Measurements from ENCODE around the gene ARL15.

Gene ARL15

GRCh38 chr5:54022223-54022622, 288.1 kb downstream of the ARL15 start:
- no peak for DNase-seq (ENCODE audit: low read depth)

GRCh38 chr5:54021431-54022164, 288.8 kb downstream of the ARL15 start:
- no peak for DNase-seq (ENCODE audit: low read depth)

- no peak for DNase-seq (ENCODE audit: low read depth)
Observed at GRCh38 chr5:54018438-54018837, 291.9 kb downstream of the ARL15 start.

GRCh38 chr5:54017580-54017979, 292.8 kb downstream of the ARL15 start:
- DNase-seq (ENCODE audit: low read depth) = no peak

- DNase-seq (ENCODE audit: low read depth) = peak; percentile 92
Observed at GRCh38 chr5:54013556-54014194, 296.7 kb downstream of the ARL15 start.

GRCh38 chr5:54009828-54010227, 300.5 kb downstream of the ARL15 start:
- no peak for DNase-seq (ENCODE audit: low read depth)

GRCh38 chr5:54009357-54009756, 301.0 kb downstream of the ARL15 start:
- DNase-seq (ENCODE audit: low read depth) = no peak

GRCh38 chr5:54007827-54008777, 302.3 kb downstream of the ARL15 start:
- no peak for DNase-seq (ENCODE audit: low read depth)

- no peak for DNase-seq (ENCODE audit: low read depth)
Observed at GRCh38 chr5:54004697-54005096, 305.7 kb downstream of the ARL15 start.

- no peak for DNase-seq (ENCODE audit: low read depth)
Observed at GRCh38 chr5:54002779-54003178, 307.6 kb downstream of the ARL15 start.

- DNase-seq (ENCODE audit: low read depth) = peak; percentile 24
Observed at GRCh38 chr5:54001976-54002775, 308.2 kb downstream of the ARL15 start.

- DNase-seq (ENCODE audit: low read depth) = no peak
Observed at GRCh38 chr5:54000011-54000410, 310.4 kb downstream of the ARL15 start.

GRCh38 chr5:53997736-53998627, 312.4 kb downstream of the ARL15 start:
- no peak for DNase-seq (ENCODE audit: low read depth)

GRCh38 chr5:53996008-53996407, 314.4 kb downstream of the ARL15 start:
- no peak for DNase-seq (ENCODE audit: low read depth)

GRCh38 chr5:53994148-53994547, 316.2 kb downstream of the ARL15 start:
- DNase-seq (ENCODE audit: low read depth) = peak; percentile 56

- no peak for DNase-seq (ENCODE audit: low read depth)
Observed at GRCh38 chr5:53991942-53992341, 318.4 kb downstream of the ARL15 start.

- no peak for DNase-seq (ENCODE audit: low read depth)
Observed at GRCh38 chr5:53987101-53987500, 323.3 kb downstream of the ARL15 start.

GRCh38 chr5:53985796-53986195, 324.6 kb downstream of the ARL15 start:
- DNase-seq (ENCODE audit: low read depth) = no peak

GRCh38 chr5:53984971-53985370, 325.4 kb downstream of the ARL15 start:
- no peak for DNase-seq (ENCODE audit: low read depth)

GRCh38 chr5:53983568-53984460, 326.6 kb downstream of the ARL15 start:
- DNase-seq (ENCODE audit: low read depth) = no peak
